Stimulated activated CD8-positive, alpha-beta memory T cell treated with anti-CD3 and anti-CD28 coated beads, Interleukin-2, amount 100 ng/mL, for 1 hour (primary cell): ENCODE measurements around the gene SLCO4A1.

ENCODE experiments used
- DNase-seq, 2 donors: peaks; one replicate each; pipeline ENCODE4 v3.0.0-alpha.2; 2020; ENCODE audit warnings: low read depth in 2 of 2

The SLCO4A1 gene

DNA sequence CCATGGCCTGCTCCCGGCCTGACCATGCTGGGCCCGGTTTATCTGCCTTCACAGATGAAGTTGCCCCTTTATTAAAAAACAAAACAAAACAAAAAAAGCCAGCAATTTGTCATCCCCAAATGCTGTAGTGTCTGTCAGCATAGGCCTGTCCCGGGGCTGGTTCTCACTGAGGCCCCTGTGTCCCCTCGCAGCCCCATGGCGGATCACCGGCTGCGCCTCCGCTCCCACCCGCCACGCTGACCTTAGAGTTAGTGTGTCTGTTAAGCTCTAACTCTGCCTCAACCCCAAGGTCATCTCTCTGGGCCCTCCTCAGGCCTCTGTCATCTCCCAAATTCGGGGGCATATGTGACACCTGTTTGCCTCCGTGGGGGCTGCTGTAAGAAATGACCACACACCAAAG is 11.1 kb downstream of the SLCO4A1 start:
- no peak for DNase-seq

DNA sequence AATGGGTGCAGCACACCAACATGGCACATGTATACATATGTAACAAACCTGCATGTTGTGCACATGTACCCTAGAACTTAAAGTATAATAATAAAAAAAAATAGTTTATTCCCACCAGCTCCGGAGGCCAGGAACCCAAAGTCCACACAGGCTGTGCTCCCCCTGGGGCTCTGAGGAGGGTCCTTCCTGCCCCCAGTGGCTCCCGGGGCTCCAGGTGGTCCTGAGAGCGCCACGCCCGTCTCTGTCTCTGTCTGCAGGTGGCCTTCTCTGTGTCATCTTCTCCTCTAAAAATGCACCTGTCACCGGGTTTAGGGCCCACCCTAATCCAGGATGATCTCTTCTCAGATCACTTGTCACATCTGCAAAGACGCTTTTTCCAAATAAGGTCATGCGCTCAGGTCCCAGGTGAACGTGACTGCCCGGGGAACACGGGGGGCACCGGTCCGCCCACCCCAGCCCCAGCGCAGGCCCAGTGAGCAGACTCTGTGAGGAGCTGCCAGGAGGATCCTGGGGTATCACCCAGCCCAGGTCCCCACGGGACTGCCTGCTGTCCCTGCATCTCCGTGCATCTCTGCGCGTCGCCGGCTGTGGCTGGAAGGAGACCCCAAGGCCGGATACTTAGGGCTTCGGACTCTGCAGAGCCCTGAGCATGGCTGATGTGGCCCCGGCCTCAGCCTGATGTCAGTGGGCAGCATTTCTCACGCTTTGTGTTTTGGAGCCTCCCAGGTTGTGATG is 11.8 kb downstream of the SLCO4A1 start:
- no peak for DNase-seq

GRCh38 chr20:62655282-62656196 is 13.2 kb downstream of the SLCO4A1 start:
- no peak for DNase-seq

DNA sequence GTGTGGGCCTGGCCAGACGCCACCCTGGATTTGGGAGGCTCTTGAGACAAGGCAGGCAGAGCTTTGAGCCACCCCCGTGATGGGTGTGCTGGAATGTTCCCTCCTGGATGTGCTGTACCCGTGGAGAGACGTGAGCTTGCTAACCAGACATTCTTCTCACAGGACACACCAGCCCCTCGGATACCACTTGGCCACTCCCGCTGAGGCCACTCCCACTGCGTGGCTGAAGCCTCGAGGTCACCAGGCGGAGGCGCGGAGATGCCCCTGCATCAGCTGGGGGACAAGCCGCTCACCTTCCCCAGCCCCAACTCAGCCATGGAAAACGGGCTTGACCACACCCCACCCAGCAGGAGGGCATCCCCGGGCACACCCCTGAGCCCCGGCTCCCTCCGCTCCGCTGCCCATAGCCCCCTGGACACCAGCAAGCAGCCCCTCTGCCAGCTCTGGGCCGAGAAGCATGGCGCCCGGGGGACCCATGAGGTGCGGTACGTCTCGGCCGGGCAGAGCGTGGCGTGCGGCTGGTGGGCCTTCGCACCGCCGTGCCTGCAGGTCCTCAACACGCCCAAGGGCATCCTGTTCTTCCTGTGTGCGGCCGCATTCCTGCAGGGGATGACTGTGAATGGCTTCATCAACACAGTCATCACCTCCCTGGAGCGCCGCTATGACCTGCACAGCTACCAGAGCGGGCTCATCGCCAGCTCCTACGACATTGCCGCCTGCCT is 14.1 kb downstream of the SLCO4A1 start:
- DNase-seq, result no peak

- no peak for DNase-seq
These were observed 14.8 kb downstream of the SLCO4A1 start for GRCh38 chr20:62656919-62657588.

DNA sequence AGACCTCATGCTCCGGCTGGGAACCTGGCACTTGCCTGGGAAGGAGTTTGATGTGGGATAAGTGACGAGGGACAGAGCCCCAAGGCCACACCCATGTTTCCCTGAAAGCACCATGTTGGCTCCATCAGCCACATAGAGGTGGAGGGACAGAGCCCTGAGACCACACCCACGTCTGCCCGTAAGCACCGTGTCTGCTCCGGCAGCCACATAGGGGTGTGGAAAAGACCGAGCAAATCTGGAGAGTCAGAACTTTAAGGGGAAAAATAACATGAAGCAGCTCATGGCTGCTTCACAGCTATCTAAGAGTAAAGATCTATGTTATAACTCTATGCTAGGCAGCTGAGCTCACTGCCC is 15.3 kb downstream of the SLCO4A1 start:
- DNase-seq, result no peak

DNA sequence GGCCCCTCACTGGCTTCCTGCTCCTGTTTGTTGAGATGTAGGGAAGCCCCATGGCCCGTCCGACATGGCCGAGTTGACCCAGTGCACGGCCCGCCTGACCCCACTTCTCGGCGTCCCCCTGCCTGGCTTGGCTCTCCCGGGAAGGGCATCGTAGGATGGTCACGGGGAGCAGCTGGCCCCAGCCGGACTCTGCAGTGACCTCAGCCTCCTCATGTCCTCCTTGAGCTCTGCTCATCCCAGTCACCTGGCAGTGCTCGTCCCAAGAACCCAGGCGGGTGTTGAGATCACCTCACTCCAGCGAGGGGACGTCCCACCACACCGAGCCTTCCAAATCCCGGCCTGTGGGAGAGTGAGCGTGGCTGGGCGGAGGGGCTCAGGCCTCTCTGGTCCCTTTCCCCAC is 15.7 kb downstream of the SLCO4A1 start:
- DNase-seq, result no peak

DNA sequence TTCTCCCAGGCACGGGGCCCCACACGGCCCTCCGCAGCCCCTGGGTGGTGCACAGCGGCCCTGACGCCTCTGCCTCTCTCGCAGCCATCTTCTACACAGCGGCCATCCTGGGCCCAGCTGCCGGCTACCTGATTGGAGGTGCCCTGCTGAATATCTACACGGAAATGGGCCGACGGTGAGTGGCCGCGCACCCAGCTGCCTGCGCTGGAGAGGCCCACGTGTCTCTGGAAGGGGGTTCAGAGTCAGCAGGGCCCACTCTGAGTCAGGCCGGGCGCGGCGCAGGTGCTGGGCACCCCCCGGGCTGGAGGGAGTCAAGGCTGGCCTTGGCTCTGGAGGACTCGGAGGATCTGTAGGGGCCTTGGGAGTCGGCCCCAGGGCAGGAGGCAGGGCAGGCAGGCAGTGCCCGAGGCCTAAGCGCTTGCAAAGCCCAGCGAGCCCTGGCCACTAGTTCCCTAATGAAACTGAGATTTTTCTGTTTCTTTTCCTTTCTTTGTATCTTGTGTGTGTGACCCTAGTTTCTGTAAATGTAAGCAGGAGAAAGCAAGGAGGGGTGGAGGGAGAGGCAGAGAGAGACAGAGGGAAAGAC is 16.4 kb downstream of the SLCO4A1 start:
- DNase-seq, result no peak

GRCh38 chr20:62659488-62660239 is 17.4 kb downstream of the SLCO4A1 start:
- DNase-seq, result no peak

- no peak for DNase-seq
These were observed 17.9 kb downstream of the SLCO4A1 start for GRCh38 chr20:62660240-62660615.

GRCh38 chr20:62660768-62661167 is 18.5 kb downstream of the SLCO4A1 start:
- DNase-seq, result no peak

DNA sequence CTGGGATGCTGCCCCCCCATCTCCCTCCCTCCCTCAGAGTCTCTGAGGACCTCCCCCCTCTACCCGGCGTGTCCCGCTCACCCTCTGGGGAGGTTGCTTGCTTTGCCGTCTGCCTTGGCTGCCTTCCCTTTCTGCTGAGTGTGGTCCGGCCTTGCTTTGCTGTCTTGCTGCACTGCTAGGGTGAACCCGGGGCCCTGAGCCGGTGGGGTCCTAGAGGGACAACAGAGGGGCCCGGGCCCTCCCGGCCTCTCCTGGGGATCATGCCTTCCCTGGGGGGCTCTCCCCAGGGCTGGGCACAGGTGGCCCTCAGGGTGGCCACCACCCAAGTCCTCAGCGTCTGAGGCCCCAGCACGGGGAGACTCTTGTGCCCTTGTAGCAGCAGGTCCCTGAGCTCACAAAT is 19.3 kb downstream of the SLCO4A1 start:
- DNase-seq, result no peak

GRCh38 chr20:62662422-62662821 is 20.1 kb downstream of the SLCO4A1 start:
- DNase-seq, result no peak

DNA sequence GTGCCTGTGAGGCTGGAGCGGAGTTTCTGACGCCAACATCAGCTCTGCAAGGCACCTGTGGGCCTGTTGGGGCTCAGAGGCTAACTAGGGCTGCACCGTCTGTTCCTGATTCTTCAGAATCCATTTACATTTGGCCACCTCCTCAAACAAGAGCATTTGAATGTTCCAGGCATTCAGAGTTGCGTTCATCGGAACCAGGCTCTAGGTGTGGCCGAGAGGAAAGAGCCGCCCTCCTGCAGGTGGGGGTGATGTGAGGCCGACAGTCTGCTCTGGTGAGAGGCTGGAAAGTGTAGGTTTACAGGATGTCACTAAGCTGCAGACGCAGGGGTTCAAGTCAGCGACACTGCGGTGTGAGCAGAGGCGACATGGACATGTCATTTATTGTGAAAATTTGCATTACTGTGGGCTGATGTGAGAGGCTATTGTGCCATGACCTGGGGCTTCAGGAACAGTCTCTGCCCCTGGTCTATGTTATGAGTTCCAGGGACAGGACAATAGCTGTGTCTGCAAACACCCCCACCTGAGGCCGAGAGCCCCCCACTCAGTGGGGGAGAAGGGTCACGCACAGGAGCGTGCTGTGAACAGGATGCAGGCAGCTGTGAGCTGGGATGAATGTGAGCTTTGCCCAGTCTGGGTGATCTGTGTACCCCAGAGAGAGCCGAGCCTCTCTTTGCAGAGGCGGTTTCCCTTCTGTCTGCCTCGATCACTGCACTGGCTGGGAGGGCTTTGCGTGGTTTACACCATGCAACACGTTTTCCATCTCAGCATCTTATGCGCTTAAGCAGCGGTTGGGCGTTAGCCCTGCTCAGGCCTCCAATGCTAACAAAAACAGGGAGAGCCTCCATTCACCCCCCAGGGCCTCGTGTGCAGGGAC is 21.1 kb downstream of the SLCO4A1 start:
- no peak for DNase-seq

DNA sequence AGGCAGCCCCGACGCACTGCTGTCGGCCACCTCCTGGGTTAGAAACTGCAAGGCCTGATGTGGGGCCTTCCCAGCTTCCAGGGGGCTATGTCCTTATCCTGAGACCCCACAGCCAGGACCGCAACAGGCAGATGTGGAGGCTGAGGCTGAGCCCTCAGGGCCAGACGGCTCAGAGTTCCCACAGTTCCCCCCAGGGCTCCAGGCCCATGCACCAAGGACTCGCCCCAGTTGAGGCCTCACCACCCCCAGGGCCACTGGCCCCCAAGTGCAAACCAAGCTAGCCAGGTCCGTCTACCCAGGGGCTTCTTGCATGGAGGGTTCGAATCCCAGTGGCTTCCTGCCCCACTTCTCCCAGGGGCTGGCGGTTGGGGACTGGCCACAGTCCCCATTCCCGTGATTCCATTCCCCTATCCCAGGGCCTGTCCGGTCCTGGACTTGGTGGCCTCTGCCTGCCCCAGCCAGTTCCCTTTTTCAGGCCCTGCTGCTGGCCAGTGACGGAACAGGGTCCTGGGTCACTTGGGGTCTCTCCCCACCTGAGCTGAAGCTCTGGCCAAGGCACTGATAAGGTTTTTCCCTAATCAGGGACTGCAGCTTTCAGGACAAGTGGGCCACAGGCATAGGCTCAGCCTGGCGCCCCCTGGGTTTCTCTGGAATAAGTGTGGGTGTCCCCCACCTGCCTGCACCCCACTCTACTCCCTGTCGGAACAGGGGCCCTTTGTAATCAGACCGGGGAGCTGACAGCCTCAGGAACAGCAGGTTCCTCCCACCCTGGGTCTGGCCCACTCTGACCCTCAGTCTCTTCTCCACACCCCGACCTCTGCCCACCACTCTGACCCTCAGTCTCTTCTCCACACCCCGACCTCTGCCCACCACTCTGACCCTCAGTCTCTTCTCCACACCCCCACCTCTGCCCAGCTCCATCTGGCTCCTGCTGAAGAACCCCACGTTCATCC is 22.0 kb downstream of the SLCO4A1 start:
- no peak for DNase-seq

DNA sequence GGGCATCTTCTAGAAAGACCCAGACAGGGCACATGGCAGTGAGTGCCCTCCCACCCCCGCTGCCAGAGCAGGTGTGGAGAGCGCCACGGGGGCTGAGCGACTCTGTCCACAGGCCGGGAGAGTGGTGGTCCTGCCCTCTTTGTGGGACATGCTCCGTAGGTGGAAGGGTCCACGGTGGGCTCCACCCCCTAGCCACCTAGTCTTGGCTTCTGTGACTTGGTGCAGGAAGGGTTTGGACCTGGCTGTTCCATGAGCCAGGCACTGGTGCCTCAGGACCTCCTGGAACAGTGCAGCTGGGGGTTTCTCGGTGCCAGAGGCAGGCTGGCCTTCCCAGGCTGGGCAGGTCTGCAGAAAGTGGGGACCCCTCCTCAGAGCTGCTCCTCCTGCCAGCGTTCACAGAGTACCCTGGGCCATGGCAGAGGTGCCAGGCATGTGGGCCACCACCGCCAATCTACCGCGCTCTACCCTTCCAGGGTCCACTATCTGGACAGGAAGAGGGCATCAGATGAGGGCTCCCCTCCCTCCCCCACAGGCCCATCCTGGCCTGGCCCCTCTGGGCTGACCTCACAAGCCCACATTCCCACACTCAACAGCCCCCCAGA is 23.0 kb downstream of the SLCO4A1 start:
- DNase-seq, result no peak

- DNase-seq, result no peak
These were observed 23.8 kb downstream of the SLCO4A1 start for GRCh38 chr20:62665826-62666735.
